NCI-H1048 (cell line): ENCODE data around the gene ONECUT3.
"Not testable (repeated sequence)": the region's sequence is repeated elsewhere in the genome, so short reads cannot be mapped to it uniquely, and the experiment has no call there.

ENCODE experiments used
- DNase-seq: peaks from one replicate; lab custom pipeline; 2025; lab: John Stamatoyannopoulos, UW

Gene ONECUT3

DNA sequence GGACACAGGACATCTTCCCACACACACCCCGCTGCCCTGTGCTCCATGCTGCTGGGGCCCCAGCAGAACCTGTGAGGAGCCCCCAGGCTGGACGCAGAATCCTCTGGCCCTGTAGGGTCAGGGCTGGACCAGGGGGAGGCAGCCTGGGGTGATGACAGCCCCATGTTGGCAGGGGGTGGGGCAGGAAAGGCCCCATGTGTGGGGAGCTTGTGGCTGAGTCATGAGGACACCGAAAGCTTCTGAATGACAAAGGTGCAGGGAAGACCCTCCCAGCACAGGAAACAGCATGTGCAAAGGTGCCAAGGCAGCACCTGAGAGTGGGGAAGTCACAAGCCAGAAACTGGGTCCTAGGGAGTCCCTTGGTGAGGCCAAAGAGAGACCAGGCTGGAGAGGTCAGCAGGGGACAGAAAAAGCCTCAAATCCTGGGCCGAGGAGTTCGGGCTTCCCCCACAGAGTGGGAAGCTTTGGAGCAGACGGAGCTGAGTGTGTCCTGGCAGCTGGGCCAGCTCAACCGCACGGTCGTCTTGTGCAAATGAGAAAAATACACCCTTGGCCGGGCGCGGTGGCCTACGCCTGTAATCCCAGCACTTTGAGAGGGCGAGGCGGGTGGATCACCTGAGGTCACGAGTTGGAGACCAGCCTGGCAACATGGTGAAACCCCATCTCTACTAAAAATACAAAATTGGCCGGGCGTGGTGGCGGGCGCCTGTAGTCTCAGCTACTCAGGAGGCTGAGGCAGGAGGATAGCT, 41.3 kb downstream of the ONECUT3 start:
- no peak for DNase-seq

DNA sequence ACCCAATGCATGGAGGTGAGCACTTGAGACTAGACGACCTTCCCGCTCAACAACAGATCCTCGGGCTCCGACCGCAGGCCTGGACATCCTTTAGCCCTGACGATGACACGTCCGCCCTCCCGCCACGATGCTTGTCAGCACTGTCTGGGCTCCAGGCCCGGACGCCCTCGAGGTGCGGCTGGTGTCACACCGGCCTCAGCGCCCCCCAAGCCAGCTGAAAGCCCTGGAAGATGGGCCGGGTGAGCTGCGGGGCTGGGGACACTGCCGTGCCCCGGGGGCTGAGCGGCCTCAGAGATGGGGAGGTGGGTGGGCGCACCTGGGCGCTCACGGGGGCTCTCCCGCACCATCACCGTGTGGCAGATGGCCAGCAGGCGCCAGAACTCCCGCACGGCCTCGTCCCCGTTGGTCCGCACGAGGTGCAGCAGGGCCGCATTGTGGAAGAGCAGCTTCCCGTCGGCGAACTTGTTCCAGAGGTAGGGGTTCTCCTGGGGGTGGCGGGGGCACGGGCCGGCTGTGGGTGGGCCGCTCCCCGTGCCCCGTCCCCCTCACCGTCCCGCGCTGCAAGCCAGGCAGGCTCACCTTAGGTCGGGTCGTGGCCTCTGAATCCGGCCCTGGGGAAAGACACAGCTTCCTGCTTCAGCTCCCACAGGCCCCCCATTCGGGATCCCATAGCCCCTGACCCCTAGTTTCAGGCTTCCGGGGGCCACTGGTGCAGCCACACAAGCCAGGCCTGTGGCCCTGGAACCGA, 43.3 kb downstream of the ONECUT3 start:
- DNase-seq: no peak

DNA sequence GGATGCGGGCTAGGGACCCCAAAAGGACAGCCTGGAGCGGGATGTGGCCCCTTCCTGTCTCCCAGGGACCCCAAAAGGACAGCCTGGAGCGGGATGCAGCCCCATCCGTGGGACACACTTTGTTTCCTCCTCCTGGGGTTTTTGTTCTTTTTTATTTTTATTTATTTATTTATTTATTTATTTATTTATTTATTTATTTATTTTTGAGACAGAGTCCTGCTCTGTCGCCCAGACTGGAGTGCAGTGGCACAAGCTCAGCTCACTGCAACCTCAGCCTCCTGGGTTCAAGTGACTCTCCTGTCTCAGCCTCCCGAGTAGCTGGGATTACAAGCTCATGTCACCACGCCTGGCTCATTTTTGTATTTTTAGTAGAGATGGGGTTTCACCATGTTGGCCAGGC, 44.0 kb downstream of the ONECUT3 start:
- not testable (repeated sequence) for DNase-seq

DNA sequence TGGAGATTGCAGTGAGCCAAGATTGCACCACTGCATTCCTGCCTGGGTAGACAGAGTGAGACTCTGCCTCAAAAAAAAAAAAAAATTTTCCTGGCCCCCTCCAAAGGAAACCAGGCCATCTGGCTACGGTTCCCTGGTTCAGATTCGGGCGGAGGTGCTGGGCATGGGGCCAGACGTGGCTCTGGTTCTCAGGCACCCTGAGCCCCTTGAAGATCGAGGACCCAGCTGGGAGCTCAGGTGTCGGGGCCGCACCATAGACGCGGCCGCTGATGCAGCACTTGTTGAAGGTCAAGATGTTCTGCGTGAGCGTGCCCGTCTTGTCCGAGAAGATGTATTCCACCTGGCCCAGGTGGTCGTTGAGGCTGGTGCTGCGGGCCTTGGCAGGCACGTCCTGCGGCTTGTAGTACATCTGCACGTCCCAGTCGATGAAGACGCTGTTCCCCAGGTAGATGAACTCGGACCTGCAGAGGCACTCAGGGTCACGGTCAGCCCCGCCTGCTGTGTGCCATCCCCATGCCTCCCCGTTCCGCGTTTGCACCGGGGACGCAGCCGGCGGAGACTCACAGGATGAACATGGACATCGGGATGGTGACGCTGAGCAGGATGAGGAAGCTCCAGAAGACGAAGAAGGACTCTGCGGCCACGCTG, 46.5 kb downstream of the ONECUT3 start:
- no peak for DNase-seq

DNA sequence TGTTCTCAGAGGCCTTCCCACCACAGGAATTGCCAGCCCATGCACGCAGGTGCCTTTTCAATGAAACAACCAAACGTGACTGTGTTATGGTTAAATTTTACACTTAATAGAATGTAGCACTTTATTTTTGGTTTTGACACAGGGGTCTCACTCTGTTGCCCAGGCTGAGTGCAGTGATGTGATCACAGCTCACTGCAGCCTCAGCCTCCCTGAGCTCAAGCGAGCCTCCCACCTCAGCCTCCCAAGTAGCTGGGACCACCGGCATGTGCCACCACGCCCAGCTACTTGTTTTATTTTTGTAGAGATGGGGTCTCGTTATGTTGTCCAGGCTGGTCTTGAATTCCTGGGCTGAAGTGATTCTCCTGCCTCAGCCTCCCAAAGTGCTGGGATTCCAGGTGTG, 51.6 kb downstream of the ONECUT3 start:
- no peak for DNase-seq

DNA sequence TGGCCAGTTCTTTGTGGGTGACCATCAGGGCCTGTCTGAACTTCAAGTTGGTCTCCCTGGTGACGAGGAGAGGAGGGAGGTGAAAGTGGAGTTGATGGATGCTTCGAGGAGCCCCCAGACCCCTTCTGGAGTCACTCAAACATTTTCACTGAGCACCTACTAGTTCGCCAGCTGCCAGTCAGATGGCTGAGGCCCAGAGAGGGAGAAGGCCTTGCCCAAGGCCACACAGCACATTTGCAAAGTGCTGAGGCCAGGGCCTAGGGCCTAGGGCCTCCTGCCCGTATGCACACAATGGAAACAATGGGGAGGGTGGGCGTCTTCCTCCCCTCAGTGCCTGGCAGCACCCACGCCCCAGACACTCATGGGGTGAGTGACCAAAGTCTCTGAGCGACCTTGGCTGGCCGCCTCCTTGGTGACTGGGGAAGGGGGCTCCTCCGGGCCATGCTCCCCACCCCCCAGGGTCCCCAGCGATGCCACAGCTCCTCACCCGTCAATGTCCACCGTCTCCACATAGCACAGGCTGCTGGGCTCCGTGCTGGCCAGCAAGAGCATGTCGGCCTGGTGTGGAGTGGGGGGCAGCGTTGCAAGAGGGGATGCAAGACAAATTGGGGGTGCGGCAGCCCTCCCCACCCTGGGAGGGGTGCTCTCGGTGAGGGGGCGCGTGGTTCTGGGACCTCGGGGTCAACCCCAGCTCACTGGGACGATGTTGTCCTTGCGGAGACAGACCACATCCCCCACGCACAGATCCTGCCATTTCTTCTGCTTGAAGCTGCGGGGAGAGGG, 52.3 kb downstream of the ONECUT3 start:
- no peak for DNase-seq

DNA sequence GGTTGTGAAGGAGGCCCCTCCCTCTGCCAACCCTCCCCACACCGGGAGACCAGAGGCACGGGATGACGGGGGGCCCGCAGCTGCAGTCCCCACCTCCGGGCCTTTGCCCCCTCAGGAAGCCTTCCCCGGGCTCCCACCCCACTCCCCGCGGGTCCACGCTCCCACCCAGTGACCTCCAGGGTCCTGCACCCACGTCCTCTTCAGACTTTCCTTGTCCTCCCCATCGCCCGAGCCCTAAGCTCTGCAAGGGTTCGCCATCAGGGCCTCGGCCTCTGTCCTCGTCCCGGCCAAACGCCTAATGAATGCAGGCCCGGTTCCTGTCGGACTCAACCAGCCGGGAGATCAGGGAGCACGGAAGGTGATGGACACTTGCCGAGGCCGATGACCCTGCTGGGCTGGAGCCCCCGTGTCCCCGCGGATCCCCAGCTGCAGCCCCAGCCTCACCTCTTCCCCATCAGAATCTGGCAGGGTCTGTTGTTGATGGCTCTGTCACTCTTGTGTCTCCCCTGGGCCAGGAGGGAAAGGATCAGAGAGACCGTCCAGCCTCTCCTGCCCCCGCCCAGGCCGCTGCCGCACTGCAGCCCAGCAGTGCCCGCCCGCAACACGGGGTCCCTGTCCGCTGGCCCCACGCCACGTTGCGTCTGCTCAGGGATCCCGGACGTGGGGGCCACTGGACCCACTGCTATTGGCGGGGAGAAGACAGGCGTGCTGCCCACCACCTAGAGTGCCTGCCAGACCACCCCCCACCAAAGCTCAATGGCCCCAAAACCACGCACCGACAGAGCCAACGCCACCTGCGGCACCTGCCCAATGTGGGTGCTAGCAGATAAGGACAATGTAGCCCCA, 53.1 kb downstream of the ONECUT3 start:
- DNase-seq: no peak

DNA sequence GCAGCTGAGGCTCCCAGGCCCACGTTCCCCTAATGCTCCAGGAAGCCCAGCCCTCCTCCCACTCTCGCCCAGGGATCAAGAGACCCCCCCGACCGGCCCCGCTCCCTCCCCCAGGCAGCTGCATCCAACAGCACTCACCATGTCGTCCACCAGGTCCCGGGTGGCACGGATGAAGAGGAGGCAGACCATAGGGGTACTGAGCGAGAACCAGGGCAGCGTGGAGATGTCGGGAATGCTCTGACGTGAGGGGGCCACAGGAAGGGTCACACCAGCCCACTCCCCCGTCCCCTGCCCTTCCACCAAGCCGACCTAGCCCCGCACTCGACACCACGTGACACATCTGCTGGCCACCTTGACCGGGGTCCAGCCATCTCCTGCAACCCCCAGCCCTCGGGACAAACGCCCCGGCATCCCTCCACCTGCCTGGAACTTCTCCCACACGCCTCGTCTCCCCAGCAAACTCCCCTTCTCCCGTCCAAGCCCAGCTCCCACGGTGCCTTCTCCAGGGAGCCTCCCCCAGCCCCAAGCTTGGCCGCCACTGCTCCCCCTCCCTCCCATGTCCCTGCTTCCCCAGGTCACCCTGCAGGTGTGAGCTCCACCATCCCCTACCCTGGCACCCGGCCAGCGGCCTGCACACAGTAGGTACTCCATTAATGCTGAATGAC, 53.9 kb downstream of the ONECUT3 start:
- DNase-seq: no peak

DNA sequence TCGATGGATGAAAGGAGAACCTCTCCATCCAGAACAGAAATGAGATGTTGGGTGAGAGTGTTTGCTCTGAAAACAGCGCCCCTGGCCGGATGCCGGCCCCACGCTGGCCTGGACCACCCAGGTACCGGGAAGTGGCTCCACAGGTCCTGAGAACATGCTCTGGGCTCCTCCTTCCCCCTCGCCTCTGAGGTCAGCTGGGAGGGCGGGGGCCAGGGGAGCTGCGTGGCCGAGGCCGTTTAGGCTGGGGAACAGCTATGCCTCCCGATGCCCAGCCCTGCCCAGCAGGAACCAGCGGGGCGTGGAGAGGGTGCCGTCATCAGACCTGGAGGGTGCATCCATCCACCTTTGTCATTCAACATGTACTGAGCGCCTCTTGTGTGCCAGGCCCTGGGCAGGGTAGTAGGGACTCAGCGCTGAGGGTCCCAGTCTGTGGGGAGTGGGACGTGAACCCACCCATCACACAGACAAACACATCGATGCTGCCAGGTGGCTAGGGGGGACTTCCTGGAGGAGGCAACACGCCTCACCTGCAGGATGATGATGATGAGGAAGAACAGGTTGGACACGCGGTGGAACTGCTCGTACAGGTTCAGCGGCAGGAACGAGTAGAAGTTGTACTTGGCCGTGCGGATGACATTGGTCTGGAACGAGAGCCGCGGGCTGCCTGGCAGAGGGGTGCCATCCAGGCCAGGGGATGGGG, 54.5 kb downstream of the ONECUT3 start:
- no peak for DNase-seq

DNA sequence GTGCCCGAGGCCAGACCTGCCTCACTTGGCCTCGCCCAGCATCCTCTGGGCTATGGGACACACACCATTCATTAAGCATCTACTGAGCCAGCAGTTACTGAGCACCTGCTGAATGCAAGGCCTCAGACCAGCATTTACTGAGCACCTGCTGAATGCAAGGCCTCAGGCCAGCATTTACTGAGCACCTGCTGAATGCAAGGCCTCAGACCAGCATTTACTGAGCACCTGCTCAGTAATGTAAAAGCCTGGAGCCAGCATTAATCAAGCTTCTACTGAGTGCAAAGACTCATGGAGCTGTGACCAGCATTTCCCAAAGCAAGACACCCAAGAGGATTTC, 55.1 kb downstream of the ONECUT3 start:
- no peak for DNase-seq

DNA sequence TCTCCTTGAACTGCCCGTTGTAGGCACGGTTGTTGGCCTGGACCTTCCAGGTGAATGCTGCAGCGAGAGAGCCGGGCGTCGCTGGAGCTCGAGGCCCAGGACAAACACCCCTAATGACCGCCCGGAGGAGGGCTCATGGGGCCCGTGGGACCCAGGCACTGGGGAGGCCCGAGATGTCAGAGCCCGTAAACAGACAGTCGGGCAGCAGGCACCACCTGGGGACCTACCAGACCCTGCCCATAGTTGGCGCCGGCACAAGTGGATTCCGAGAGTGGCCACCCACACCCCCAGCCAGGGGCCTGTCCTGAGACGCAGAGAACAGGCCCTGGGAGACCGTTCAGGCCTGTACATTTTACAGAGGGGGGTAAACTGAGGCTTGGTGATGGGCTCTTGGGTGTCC, 56.4 kb downstream of the ONECUT3 start:
- no peak for DNase-seq

DNA sequence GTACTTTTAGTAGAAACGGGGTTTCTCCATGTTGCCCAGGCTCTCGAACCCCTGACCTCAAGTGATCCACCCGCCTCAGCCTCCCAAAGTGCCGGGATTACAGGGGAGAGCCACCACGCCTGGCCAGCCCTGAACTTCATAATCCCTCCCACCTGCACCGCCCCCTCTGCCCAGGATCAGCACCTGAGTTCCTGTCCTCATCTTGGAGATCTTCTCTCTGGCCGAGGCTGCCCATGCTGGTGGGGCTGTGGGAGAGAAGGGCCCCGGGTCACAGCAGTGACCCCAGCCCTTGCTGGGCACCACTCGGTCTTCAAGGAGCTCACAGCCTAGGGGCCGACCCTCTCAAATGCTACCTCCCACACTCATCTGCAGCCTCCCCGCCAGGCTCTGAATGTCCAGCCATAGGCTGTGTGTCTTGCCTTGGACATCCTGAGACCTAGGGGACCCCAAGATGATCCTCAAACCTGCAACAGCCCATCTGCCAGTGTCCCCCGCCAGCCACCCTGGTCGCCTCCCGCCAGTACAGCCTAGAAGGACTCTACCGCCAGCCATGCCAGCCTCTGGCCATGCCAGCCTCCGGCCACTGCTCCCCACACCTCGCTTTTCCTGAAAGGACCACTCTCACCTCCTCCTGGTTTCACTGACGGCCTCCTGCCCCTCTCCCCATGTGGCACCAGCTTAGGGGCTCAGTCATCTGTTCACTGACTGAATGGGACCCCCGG, 57.3 kb downstream of the ONECUT3 start:
- no peak for DNase-seq

DNA sequence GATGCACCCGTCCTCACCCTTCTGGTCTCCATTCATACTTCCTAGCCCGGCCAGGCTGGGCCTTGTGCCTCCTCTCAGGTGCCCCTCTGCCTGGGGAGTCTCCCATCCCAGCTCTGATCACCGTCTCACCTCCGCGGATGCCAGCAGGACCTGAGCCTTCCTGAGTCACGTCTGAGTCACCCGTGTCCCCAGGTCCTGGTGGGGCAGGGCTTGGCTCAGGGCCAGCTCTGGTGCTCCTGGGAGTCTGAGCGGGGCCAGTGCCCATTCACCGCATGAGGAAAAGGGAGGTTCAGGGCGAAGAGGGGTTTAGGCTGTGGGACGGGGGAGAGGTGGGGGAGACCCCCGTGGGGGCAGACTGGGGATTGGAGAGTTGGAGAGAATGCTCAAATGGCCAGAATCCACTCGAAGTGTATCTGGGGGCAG, 58.2 kb downstream of the ONECUT3 start:
- DNase-seq: no peak

DNA sequence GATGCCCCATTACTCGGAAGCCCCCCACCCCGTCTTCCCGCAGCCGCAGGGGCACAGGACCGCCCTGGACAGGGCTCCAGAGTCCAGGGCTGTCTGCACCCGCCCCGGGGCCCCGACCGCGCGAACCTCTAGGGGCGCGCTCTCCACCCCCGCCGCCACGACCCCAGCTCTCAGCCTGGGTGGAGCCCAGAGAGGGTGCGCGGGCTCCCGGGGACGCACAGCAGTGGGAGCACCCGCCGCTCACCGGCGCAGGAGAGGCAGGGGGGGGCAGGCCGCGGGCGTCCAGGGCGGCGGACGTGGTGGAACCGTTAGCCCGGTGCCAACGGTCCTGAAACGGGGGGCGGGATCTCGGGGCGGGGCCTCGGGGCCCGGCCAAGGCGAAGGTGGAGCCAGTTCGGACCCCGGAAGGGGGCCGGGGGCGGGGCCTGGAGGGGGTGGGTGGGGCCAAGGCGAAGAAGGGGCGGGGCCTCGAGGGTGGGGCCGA, 58.7 kb downstream of the ONECUT3 start, which contains the start of gene ATP8B3:
TSS of gene ATP8B3 (minus strand) at position 335 of the 484 bp plus-strand sequence. CDS start 540 bp downstream, outside the sequence.
- no peak for DNase-seq

DNA sequence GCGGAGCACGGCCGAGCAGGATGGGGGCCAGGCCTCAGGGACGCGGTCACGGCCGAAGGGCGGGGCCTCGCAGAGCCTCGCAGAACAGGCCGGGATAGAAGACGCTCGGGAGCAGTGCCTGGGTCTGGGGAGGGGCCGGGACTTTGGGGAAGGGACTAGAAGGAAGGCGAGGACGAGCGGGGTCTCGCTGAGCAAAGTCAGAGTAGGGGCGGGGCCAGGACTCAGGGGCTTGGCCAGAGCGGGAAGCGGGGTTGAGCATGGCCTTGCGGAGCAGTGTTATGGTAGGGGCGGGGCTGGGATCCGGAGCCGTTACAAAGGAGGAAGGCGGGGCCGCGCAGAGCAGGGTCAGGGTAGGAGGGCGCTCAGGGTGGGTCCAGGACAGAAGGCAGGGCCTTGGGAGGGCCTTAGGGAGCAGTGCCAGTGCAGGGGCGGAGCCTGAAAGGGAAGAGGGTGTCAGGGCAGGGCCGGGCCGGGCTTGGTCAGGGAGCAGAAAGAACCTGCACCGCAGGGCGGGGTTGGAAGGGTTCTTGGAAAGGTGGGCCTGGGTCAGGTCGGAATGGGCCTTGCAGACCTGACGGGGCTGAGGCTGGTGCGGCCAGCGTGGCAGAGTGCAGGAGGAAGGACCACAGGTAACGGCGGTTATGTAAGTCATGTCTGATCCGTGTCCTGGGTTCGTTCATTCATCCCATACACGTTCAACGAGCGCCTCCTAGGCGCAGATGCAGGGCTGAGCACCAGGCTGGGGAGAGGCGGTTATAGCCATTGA, 59.3 kb downstream of the ONECUT3 start:
- peak; percentile 98 for DNase-seq

DNA sequence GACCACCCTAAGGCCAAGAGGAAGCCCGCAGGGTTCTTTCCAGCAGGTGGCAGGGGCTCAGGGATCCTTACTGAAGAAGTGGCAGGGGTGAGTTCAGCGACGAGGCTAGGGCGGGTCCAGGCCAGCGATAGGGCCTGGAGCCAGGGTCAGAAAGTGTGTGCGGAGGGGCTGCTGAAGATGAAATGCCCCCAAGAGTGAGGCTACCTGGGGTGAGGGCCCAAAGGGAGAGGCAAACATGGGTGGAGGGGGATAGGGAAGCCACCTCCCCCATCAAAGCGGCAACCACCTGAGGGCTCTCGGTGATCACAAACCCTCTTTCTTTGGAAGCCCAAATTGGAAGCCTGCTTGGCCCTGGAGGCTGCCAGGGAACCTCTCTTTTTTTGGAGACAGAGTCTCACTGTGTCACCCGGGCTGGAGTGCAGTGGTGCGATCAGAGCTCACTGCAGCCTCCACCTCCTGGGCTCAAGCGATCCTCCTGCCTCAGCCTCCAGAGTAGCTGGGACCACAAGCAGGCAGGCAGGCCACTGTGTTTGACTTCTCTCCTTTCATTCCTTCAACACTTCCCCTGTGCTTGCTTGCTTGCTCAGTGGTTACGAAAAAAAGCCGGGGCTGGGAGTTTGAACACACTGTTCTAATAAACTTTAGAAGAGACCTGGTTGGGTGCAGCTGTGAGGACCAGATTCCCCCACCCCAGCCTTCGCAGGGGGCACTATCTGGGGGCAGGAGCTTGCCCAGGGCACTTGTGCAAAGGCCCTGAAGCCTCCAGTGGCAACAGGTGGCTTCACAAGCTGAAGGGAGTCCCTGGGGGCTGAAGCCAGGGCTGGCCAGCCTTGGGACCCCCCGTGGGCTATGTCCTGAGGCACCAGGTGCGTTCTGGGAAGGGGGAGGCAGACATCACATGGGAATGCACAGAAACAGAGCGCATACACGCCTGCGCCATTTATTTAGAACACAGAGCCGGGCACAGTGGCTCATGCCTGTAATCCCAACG, 60.2 kb downstream of the ONECUT3 start:
- no peak for DNase-seq

DNA sequence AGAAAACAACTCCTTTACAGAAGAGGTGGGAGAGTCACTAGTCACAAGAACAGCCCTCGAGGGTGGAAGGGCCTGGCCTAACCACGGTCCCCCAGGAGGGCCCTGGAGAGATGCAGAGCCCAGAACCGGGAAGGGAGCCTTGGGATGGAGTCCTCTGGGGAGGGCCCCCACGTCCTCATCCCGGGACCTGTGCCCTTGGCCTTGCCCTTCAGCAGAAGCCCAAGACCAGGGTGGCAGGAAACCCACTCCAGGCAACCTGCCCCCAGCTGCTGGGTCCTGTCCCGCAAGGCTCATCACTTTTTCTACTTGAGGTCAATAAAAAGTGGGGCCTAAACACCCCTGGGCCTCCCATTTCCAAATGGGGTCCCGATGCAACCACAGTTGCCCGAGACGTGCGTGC, 61.1 kb downstream of the ONECUT3 start:
- DNase-seq: no peak
